Testis (tissue), 3 donors: ENCODE measurements around the gene OR2S2. TPM values are rescaled to one million over a fixed set of nuclear protein-coding genes. Genes with fewer than 3 reads are reported as not detected.

ENCODE experiments used
- DNase-seq: peaks from one replicate; pipeline ENCODE4 v3.0.0-alpha.2; 2019
- H3K27ac ChIP-seq, 2 donors: fragments of 200-600 bp; sonication (generic); one replicate each; pipeline ENCODE4 v1.5.1; 2019
- H3K27me3 ChIP-seq: fragments of 200-600 bp; sonication (generic); one replicate; pipeline ENCODE4 v1.5.1; 2019
- H3K36me3 ChIP-seq: fragments of 200-600 bp; sonication (generic); one replicate; pipeline ENCODE4 v1.5.1; 2017; ENCODE audit warnings: low read depth; ENCODE audit errors: missing control alignments
- H3K4me1 ChIP-seq: fragments of 200-600 bp; sonication (generic); one replicate; pipeline ENCODE4 v1.5.1; 2019
- H3K4me3 ChIP-seq, 2 donors: fragments of 200-600 bp; sonication (generic); one replicate each; pipeline ENCODE4 v1.5.1; 2017 to 2019
- H3K9me3 ChIP-seq: fragments of 200-600 bp; sonication (generic); one replicate; pipeline ENCODE4 v1.5.1; 2017
- POLR2A ChIP-seq: fragments of 450-650 bp; IDR thresholded peaks from one replicate; pipeline ENCODE4 v1.6.1; 2017; ENCODE audit warnings: antibody characterized with exemption, mild to moderate bottlenecking, moderate library complexity
- WGBS, 2 donors: methylation state at CpG; one replicate each; pipeline ENCODE4 v1.1.5; 2018; 5-methylcytosine and 5-hydroxymethylcytosine counted together
- intact Hi-C: fragments of 100-400 bp; cut with DNase I; formaldehyde crosslinking; loops from one replicate; pipeline ENCODE4 v1.15.1; 2023; ENCODE audit warnings: low total_unique reads
- polyA plus RNA-seq: library from polyadenylated mRNA; stranded (reverse); fragments of 350-450 nt; fragmentation: Illumina TruSeq; extraction: RNeasy Lipid Tissue Mini Kit (QIAGEN cat#74804); gene quantifications from one replicate; pipeline ENCODE4 v1.2.3, GENCODE V29; 2014; ENCODE audit warnings: low read depth, low replicate concordance; ENCODE audit not compliant: insufficient read depth
- total RNA-seq, 2 donors: library from RNA; depleted of rRNA; stranded (reverse); fragments of >200 nt; gene quantifications; one replicate each; pipeline ENCODE4 v1.2.3, GENCODE V29; 2016
- TF ChIP-seq, protein P1 (sequence below), 3 experiments: fragments of 450-650 bp in 2 of 3; fragments of 200-600 bp in 1 of 3; sonication (generic) in 1 of 3; IDR thresholded peaks; one replicate each; pipeline ENCODE4 v1.5.1; 2016 to 2019; ENCODE audit warnings: antibody characterized with exemption in 3 of 3, mild to moderate bottlenecking in 2 of 3, moderate library complexity in 1 of 3

The OR2S2 gene
- total and polyA plus RNA-seq, 3 donors from 2014 or later, result not detected

- TF ChIP-seq POLR2A, result no peak
- TF ChIP-seq, protein P1, sequence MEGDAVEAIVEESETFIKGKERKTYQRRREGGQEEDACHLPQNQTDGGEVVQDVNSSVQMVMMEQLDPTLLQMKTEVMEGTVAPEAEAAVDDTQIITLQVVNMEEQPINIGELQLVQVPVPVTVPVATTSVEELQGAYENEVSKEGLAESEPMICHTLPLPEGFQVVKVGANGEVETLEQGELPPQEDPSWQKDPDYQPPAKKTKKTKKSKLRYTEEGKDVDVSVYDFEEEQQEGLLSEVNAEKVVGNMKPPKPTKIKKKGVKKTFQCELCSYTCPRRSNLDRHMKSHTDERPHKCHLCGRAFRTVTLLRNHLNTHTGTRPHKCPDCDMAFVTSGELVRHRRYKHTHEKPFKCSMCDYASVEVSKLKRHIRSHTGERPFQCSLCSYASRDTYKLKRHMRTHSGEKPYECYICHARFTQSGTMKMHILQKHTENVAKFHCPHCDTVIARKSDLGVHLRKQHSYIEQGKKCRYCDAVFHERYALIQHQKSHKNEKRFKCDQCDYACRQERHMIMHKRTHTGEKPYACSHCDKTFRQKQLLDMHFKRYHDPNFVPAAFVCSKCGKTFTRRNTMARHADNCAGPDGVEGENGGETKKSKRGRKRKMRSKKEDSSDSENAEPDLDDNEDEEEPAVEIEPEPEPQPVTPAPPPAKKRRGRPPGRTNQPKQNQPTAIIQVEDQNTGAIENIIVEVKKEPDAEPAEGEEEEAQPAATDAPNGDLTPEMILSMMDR (IDR thresholded peaks at IDR 0.05), result peak; percentile 29 to 75 (median 69)
- DNase-seq, result peak; percentile 74
- intact Hi-C loops, result loop anchor here (10.0 kb wide), 2 partner anchors 50 to 230 kb away; no protein-coding TSS in a partner anchor
Observed at GRCh38 chr9:35954942-35955546, 2.9 kb downstream of the OR2S2 start.

GRCh38 chr9:35952526-35953191, 5.3 kb downstream of the OR2S2 start:
- TF ChIP-seq, protein P1 (IDR thresholded peaks at IDR 0.05), result no peak
- no peak for TF ChIP-seq POLR2A
- no peak overlapping the region for H3K4me3 ChIP-seq
- no peak for DNase-seq
- no peaks in the 10 kb centered on the region for H3K9me3 ChIP-seq
- H3K27me3 ChIP-seq, result no peaks in the 10 kb centered on the region
- no peaks in the 10 kb centered on the region for H3K4me1 ChIP-seq
- no peak overlapping the region for H3K27ac ChIP-seq
- no peaks in the 10 kb centered on the region for H3K36me3 ChIP-seq
- intact Hi-C loops, result loop anchor here (10.0 kb wide), 2 partner anchors 52 to 232 kb away; no protein-coding TSS in a partner anchor
- WGBS, 2 donors, result 82 to 89% methylated on average over 6 of the region's 6 CpGs

More at GRCh38 chr9:35954942-35955546, 2.9 kb downstream of the OR2S2 start:
- Histone ChIP-seq H3K27ac (no peak overlapping the region), H3K4me1 (no peaks in the 10 kb centered on the region), H3K36me3 (no peaks in the 10 kb centered on the region), H3K9me3 (no peaks in the 10 kb centered on the region), H3K4me3 (no peak overlapping the region), H3K27me3 (no peaks in the 10 kb centered on the region)
- 14 to 27% methylated on average over 6 of the region's 6 CpGs for WGBS, 2 donors

DNA sequence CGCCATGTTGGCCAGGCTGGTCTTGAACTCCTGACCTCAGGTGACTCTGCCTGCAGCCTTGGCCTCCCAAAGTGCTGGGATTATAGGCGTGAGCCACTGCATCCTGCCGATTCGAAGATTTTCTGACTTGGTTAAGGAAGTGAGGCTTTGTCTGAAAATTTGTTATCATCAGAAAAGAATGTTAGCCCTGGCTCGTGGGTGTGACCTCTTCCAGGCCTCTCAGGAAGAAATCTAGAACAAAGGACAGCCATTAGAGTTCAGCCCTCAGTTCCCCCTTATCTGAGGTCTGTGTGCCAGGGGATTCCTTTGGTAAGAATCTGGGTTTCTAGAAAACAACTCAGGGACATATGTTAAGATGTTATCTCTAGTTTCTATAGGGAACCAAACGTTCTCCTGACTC, 6.2 kb downstream of the OR2S2 start:
- Histone ChIP-seq H3K4me1 (no peaks in the 10 kb centered on the region), H3K27ac (no peak overlapping the region), H3K9me3 (no peaks in the 10 kb centered on the region), H3K36me3 (no peaks in the 10 kb centered on the region), H3K4me3 (no peak overlapping the region), H3K27me3 (no peaks in the 10 kb centered on the region)
- intact Hi-C loops, result loop anchor here (10.0 kb wide), 2 partner anchors 53 to 233 kb away; no protein-coding TSS in a partner anchor
- no peak for DNase-seq
- 51 to 53% methylated on average over 6 of the region's 6 CpGs for WGBS, 2 donors
- TF ChIP-seq, protein P1 (IDR thresholded peaks at IDR 0.05), result no peak
- TF ChIP-seq POLR2A, result no peak

DNA sequence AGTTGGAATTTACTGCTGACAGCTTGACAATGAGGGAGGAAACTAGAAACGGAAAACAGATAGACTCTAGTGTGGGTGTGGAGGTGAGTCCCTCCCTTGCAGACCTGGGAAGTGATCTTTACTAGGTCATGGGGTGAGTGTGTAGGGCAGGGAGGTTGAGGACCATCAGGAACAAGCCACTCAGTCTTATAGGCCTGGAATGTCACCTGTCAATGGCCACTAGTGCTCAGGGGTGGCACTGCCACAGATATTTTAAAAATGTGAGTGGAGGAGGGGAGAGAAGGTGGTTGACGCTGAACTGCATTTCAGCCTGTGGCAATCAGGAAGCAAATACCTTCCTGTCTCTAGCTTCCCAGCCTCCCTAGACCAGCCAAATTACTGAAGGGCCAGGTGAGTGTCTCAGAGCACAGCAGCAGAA, 9.0 kb downstream of the OR2S2 start:
- H3K36me3 ChIP-seq, result no peaks in the 10 kb centered on the region
- H3K9me3 ChIP-seq, result no peaks in the 10 kb centered on the region
- TF ChIP-seq, protein P1 (IDR thresholded peaks at IDR 0.05), result no peak
- TF ChIP-seq POLR2A, result no peak
- H3K27me3 ChIP-seq, result no peaks in the 10 kb centered on the region
- H3K4me1 ChIP-seq, result peaks cover 5% of the 10 kb centered on the region
- H3K27ac ChIP-seq, result no peak overlapping the region
- WGBS, 2 donors, result 59 to 60% methylated on average over 2 of the region's 2 CpGs
- intact Hi-C loops, result no loop called here
- no peak for DNase-seq
- H3K4me3 ChIP-seq, result no peak overlapping the region
